Calu3 (cell line): ENCODE measurements around the gene CMTR2. TPM values are rescaled to one million over a fixed set of nuclear protein-coding genes. Genes with fewer than 3 reads are reported as not detected.

ENCODE experiments used
- BruUV-seq: library from RNA; stranded (reverse); fragments of 400-500 nt; replicated peaks from 2 replicates; lab custom pipeline; 2021; lab: Mats Ljungman, UMichigan
- CTCF ChIA-PET: fragments of 300-600 bp; sonication (Branson Sonifier 250); formaldehyde crosslinking; loops from one replicate; lab custom pipeline; 2022; ENCODE audit warnings: antibody characterized with exemption; lab: Charles Lee
- DNase-seq: peaks from one replicate; pipeline ENCODE4 v3.0.0; 2022
- H3K27ac Mint-ChIP-seq: one replicate; pipeline ENCODE4 v1.8.0; 2022; ENCODE audit warnings: mixed read lengths; ENCODE audit not compliant: unreplicated experiment
- H3K27me3 Mint-ChIP-seq: one replicate; pipeline ENCODE4 v1.8.0; 2022; ENCODE audit warnings: mixed read lengths; ENCODE audit not compliant: unreplicated experiment
- H3K36me3 Mint-ChIP-seq: one replicate; pipeline ENCODE4 v1.8.0; 2022; ENCODE audit warnings: mild to moderate bottlenecking, moderate library complexity, mixed read lengths; ENCODE audit not compliant: insufficient read depth, unreplicated experiment
- H3K4me1 Mint-ChIP-seq: one replicate; pipeline ENCODE4 v1.8.0; 2022; ENCODE audit warnings: mild to moderate bottlenecking, low read depth, mixed read lengths; ENCODE audit not compliant: unreplicated experiment
- H3K4me3 Mint-ChIP-seq: one replicate; pipeline ENCODE4 v1.8.0; 2022; ENCODE audit warnings: mild to moderate bottlenecking, low read depth, moderate library complexity, mixed read lengths; ENCODE audit not compliant: unreplicated experiment
- H3K9me3 Mint-ChIP-seq: one replicate; pipeline ENCODE4 v1.8.0; 2022; ENCODE audit warnings: low read depth, mixed read lengths; ENCODE audit not compliant: unreplicated experiment
- CTCF ChIP-seq: fragments of 200-600 bp; IDR thresholded peaks from one replicate; pipeline ENCODE4 v1.8.0; 2022; ENCODE audit warnings: antibody characterized with exemption; ENCODE audit not compliant: unreplicated experiment
- intact Hi-C: fragments of 100-400 bp; cut with micrococcal nuclease; formaldehyde crosslinking; loops from one replicate; pipeline ENCODE4 v1.10.0; 2022; ENCODE audit not compliant: unreplicated experiment
- total RNA-seq: library from RNA; stranded (reverse); gene quantifications from 2 replicates; pipeline ENCODE4 v1.2.3, GENCODE V29; 2022

CMTR2 gene
- total RNA-seq, 1 experiment from 2014 or later = 45.0 TPM

- no peaks in the 10 kb centered on the region for H3K9me3 Mint-ChIP-seq
- CTCF ChIA-PET = interaction anchor here (2.4 kb wide), 1 partner anchor 23 kb away, joined by 18 read pairs; no protein-coding TSS in a partner anchor
- no peak for TF ChIP-seq CTCF
- H3K4me1 Mint-ChIP-seq = peaks cover 23% of the 10 kb centered on the region
- H3K27ac Mint-ChIP-seq = peak overlapping the region; percentile 50
- intact Hi-C loops = loop anchor here (5.0 kb wide), 2 partner anchors 56 to 74 kb away; partner anchors contain the start of gene HYDIN
- no peak for DNase-seq
- H3K27me3 Mint-ChIP-seq = no peaks in the 10 kb centered on the region
- no TSS peak for BruUV-seq
- H3K4me3 Mint-ChIP-seq = peak overlapping the region; percentile 66
- H3K36me3 Mint-ChIP-seq = peaks cover 49% of the 10 kb centered on the region
Observed at GRCh38 chr16:71288570-71288889, 672 bp downstream of the CMTR2 start.

- no peak for TF ChIP-seq CTCF
- Mint-ChIP-seq H3K27me3 (no peaks in the 10 kb centered on the region), H3K9me3 (no peaks in the 10 kb centered on the region), H3K36me3 (peaks cover 53% of the 10 kb centered on the region), H3K27ac (peak overlapping the region; percentile 50), H3K4me1 (peaks cover 23% of the 10 kb centered on the region), H3K4me3 (peak overlapping the region; percentile 66)
- no peak for DNase-seq
- intact Hi-C loops = loop anchor here (5.0 kb wide), 2 partner anchors 56 to 74 kb away; partner anchors contain the start of gene HYDIN
- CTCF ChIA-PET = interaction anchor here (0.7 to 2.4 kb wide), 3 partner anchors 24 to 69 kb away, joined by 3 to 18 read pairs (median 3); no protein-coding TSS in a partner anchor
- BruUV-seq = no TSS peak
Observed at GRCh38 chr16:71287911-71288310, 1.3 kb downstream of the CMTR2 start.

GRCh38 chr16:71287454-71287853 lies 1.7 kb downstream of the CMTR2 start:
- Mint-ChIP-seq H3K4me3 (peak overlapping the region; percentile 66), H3K27ac (peak overlapping the region; percentile 50), H3K9me3 (no peaks in the 10 kb centered on the region), H3K36me3 (peaks cover 57% of the 10 kb centered on the region), H3K4me1 (peaks cover 23% of the 10 kb centered on the region), H3K27me3 (no peaks in the 10 kb centered on the region)
- no TSS peak for BruUV-seq
- no peak for DNase-seq
- intact Hi-C loops = loop anchor here (5.0 kb wide), 2 partner anchors 55 to 75 kb away; partner anchors contain the start of gene HYDIN
- TF ChIP-seq CTCF = no peak
- CTCF ChIA-PET = interaction anchor here (0.7 to 1.2 kb wide), 2 partner anchors 24 to 70 kb away, joined by 3 read pairs; no protein-coding TSS in a partner anchor

GRCh38 chr16:71283612-71284011 lies 5.6 kb downstream of the CMTR2 start:
- BruUV-seq = no TSS peak
- H3K4me1 Mint-ChIP-seq = peaks cover 22% of the 10 kb centered on the region
- CTCF ChIA-PET = no interaction called here

More at GRCh38 chr16:71283612-71284011, 5.6 kb downstream of the CMTR2 start:
- H3K9me3 Mint-ChIP-seq = no peaks in the 10 kb centered on the region
- no peak for TF ChIP-seq CTCF
- intact Hi-C loops = no loop called here
- no peak overlapping the region for H3K4me3 Mint-ChIP-seq
- DNase-seq = no peak
- peaks cover 46% of the 10 kb centered on the region for H3K36me3 Mint-ChIP-seq
- no peaks in the 10 kb centered on the region for H3K27me3 Mint-ChIP-seq
- no peak overlapping the region for H3K27ac Mint-ChIP-seq
